ENCODE results near the gene ENPP7. TPM values are rescaled to one million over a fixed set of nuclear protein-coding genes. Genes with fewer than 3 reads are reported as not detected.

The ENPP7 gene
- total RNA-seq, 1 donor from 2014 or later: 0.18 TPM

DNA sequence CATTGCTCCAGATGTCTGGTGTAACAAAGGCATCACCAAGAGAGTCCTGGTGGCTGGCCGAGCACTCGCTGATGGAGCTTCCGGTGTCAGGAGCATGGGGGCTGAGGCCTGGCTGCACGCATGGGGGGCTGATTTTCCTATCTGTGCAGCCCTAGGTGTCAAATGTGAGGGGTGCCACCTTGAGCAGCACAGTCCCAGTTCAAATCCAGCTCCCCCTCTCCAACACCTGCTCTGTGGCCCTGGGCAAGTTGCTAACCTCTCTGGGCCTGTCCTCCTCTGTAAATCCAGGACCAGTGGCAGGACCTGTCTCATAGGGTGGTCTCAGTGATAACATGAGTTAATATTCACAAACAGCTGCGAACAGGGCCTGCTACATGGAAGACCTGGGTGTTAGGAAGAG lies 12.9 kb downstream of the ENPP7 start:
- H3K27me3 ChIP-seq (ENCODE audit: low read depth): peaks cover 66% of the 10 kb centered on the region

GRCh38 chr17:79745641-79746105 lies 14.9 kb downstream of the ENPP7 start:
- no peak overlapping the region for H3K4me3 ChIP-seq
- no peak for TF ChIP-seq CTCF (IDR thresholded peaks at IDR 0.05)
- H3K27ac ChIP-seq: no peak overlapping the region
- DNase-seq: no peak
- H3K36me3 ChIP-seq: no peaks in the 10 kb centered on the region
- no peaks in the 10 kb centered on the region for H3K9me3 ChIP-seq
- ATAC-seq: no peak
- peaks cover 79% of the 10 kb centered on the region for H3K27me3 ChIP-seq (ENCODE audit: low read depth)
- intact Hi-C loops (cut with DNase I): no loop called here
- H3K4me1 ChIP-seq: peaks cover 26% of the 10 kb centered on the region

More for the DNA sequence above, 12.9 kb downstream of the ENPP7 start:
- no peak overlapping the region for H3K27ac ChIP-seq
- H3K4me3 ChIP-seq: no peak overlapping the region
- intact Hi-C loops (cut with DNase I): no loop called here
- H3K9me3 ChIP-seq: no peaks in the 10 kb centered on the region
- H3K4me1 ChIP-seq: peaks cover 26% of the 10 kb centered on the region
- no peaks in the 10 kb centered on the region for H3K36me3 ChIP-seq
- no peak for TF ChIP-seq CTCF (IDR thresholded peaks at IDR 0.05)
- ATAC-seq (no peak), DNase-seq (no peak)

DNA sequence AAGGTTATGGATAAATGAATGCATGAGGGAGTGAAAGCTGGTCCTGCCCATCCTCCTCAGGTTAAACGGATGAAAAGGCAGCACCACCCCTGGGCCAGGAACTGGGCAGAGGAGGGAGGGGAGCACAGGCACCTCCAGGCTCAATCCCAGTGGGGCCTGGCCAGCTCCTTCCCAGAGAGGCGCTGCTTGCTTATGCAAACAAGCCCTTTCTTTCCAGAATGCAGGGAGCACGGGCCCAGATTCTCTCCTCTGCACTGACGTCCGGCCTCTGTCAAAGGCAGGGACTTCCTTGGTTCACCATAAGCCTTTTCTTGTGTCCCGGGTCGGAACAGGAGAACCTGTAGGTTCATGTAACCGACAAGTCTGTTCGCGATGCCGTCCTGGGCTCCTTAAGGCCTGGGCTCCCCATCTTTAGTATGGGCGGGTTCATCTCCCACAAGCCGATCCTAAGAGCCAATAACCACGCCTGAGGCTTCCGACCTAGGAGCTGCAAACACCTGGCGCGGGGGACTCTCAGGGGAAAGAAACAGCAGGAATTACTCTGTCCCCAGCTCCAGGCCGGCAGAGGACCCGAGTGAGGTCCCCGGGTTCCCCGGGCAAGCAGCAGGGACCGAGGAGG lies 16.3 kb downstream of the ENPP7 start:
- H3K9me3 ChIP-seq: no peaks in the 10 kb centered on the region
- H3K27me3 ChIP-seq (ENCODE audit: low read depth): peaks cover 81% of the 10 kb centered on the region
- H3K4me3 ChIP-seq: no peak overlapping the region
- H3K4me1 ChIP-seq: peaks cover 21% of the 10 kb centered on the region
- intact Hi-C loops (cut with DNase I): no loop called here
- H3K36me3 ChIP-seq: no peaks in the 10 kb centered on the region
- no peak for DNase-seq
- TF ChIP-seq CTCF (IDR thresholded peaks at IDR 0.05): no peak
- peak in 1 of 2 donors; percentile 5 for ATAC-seq
- no peak overlapping the region for H3K27ac ChIP-seq

DNA sequence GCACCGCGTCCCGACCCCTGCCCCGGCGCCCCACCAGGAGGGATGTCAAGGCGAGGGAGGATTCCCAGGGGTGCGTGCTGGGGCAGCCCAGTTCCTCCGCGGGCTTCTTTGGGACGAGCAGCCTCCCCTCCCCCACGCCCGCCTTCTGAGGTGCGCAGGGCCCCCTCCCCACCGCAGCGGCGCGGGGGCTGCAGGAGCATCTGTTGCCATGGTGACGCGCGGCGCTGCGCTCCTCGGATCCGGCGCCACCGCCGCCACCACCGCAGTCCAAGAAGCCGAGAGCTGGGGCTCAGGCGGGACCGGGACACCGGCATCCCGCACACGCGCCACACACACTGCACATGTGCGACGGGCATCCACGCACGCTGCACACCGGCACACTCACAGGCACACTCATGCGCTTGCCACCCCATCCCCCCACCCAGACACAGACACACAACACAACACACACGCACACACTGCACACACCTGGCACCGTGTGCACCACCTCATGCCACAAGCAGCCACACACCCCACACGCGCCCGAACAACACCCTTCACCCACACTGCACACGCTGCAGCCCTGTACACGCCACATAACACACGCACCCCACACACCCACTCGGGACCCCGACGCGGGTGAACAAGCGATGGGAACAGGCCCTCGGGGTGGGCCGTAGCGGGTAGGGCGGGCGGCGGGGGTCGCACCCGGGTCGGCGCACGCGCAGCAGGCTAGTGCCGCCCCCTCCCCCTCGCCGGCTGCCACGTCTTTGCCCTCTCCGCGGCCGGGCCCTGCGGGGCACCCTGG lies 17.0 kb downstream of the ENPP7 start:
- ATAC-seq (peak in 1 of 2 donors; percentile 35), DNase-seq (no peak)
- no peak overlapping the region for H3K4me3 ChIP-seq
- no peak for TF ChIP-seq CTCF (IDR thresholded peaks at IDR 0.05)
- H3K9me3 ChIP-seq: no peaks in the 10 kb centered on the region
- H3K4me1 ChIP-seq: peaks cover 18% of the 10 kb centered on the region
- no peak overlapping the region for H3K27ac ChIP-seq
- H3K27me3 ChIP-seq (ENCODE audit: low read depth): peaks cover 77% of the 10 kb centered on the region
- no peaks in the 10 kb centered on the region for H3K36me3 ChIP-seq
- intact Hi-C loops (cut with DNase I): no loop called here

DNA sequence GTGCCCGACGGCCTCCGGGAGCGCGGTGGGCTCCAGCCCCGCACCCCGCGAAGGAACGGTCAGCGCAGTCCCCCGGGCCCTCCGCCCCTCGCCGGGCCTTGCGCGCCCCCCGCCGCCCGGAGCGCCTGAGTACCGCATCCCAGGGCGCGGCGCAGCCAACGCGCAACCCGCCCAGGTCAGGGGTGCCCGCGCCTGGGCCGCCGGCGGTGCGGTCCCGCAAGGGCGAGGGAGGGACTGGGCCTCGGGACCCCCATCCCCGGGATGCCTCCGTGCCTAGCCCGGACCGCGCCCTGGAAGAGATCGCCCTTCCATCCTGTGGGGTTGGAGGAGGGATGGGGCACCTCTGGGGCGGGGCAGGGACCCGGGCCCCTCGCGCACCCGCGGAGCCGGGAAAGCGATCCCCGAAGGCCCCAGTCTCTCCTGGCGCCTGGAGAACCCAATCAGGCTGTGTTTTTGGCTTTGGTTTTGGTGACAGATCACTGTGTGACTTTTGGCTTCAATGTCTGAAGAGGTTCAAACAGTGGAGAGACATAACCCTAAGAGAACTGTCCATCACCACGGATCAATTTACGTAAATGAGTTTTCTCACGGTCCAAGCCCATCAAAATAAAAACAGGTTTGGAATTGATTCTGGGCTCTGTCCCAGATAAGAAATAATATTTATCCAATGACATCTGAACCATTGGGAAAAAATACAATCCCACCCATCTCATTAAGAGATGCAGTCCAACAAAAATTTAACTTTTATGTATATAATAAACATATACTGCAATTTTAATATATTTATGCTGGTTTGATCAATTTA lies 17.8 kb downstream of the ENPP7 start:
- H3K27ac ChIP-seq: no peak overlapping the region
- DNase-seq: no peak
- no peak overlapping the region for H3K4me3 ChIP-seq
- no peaks in the 10 kb centered on the region for H3K9me3 ChIP-seq
- intact Hi-C loops (cut with DNase I): no loop called here
- peaks cover 18% of the 10 kb centered on the region for H3K4me1 ChIP-seq
- no peak for TF ChIP-seq CTCF (IDR thresholded peaks at IDR 0.05)
- H3K36me3 ChIP-seq: no peaks in the 10 kb centered on the region
- peaks cover 77% of the 10 kb centered on the region for H3K27me3 ChIP-seq (ENCODE audit: low read depth)
- peak in 1 of 2 donors; percentile 4 for ATAC-seq

All from lower lobe of right lung (tissue), 2 donors.